Hematopoietic multipotent progenitor cell treated with erythropoietin and hydrocortisone succinate and interleukin-3 and kit ligand, for 15 days (in vitro differentiated cells): ENCODE measurements around the gene TSPOAP1.
A peak's percentile ranks its signal among the peaks of the same experiment; 100 is the strongest.

Experiments used
- DNase-seq: peaks from one replicate; pipeline ENCODE4 v3.0.0-alpha.2; 2015; ENCODE audit warnings: low spot score

The TSPOAP1 gene

DNA sequence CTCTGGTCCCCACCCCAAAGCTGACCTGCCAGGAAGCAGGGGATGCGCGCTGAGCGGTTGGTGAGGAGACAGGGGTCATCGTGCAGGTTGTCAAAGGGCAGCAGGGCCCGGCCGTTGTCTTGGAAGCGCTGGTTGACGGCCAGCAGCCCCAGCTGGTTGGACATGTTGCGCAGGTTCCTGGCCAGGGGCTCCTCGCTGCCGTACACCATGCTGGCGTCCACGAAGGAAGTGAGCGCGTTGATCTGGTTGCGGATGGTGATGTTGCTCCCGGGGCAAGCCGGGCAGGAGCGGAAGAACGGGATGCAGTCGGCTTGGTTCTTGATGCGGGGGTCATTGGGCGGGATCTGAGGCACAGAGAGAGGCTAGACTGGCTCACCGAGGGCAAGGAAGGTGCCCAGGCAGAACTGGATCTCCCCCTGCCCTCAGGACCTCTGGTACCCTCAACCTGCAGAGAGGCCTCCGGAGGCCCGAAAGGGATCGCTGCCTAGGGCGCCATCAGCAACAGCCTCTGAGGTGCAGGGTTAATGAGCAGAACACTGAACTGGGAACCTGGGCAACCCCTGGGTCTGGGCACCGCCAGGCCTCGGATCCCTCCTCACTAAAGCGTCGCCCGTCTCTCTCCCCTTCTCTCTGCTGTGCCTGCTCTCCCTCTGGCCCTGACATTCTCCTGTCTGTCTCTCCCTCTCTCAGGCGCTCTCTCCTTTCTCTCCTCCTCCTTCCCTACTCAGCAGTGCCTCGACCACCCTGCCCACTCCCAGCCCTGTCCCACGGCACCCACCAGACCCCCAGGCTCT is 50.6 kb downstream of the TSPOAP1 start:
- DNase-seq, result no peak

DNA sequence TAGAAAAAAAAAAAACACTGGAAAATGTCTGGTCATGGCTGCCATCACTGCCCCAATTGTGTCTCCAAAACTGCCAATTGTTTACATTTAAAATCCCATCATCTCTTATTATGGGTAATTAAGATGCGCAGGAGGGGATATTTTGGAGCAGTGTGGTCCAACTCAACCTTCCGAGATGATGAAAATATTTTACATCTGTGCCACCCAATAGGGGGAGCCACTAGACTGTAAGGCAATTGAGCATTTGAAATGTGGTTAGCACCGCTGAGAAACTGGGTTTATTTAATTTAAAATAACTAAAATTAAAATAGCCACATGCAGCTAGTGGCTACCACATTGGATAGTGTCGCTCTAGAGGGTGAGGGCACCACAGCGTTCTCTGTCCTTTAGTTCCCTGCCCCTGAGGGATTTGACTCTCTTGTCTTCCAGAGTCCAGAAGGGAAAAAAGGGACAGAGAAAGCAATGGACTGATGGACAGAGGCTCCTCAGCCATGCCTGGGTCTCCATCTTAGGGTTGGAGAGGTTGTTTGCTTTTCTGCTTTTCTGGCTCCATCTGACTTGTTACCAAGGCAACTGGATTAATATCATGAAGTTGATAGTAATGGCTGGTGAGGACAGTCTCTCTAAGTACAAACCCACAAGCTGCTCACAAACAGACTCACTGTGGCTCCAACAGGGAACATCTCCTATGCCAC is 51.3 kb downstream of the TSPOAP1 start:
- peak; percentile 11 for DNase-seq

DNA sequence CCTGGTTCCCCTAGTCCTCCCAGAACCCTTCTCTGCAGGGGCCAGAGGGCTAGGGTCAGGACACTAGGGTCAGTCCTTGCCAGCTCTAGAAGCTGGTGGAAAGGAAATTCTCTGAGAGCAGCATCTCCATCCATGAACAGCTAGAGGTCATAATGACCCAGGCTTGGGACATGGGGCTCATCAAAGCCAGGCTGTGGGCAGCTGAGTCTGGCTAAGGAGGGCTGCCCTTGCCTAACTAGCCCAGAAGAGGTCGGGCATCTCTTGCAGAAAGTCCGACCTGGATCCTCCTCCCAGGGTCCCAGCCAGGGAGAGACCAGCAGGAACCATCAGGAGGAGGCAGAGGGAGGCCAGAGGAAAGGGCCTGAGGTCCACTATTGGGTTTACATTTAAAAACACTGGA is 52.2 kb downstream of the TSPOAP1 start:
- no peak for DNase-seq

DNA sequence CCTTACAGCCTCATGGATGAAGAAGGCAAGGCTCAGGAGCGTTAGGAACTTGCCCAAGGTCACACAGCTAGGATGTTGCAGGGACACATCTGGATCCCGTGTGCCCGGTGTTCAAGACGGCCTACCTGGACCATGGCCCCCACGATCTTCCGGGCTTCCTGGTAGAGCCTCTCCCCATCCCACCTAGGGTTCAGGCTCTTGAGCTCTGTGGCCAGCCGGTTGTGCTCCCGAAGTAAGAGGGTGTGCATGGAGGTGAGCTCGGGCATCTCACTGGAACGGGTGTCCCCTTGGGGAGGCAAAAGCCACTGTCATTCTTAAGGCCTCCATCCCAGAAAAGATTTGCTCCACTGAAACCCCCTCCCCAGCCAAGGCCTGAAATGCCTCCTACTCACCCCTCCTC is 53.2 kb downstream of the TSPOAP1 start:
- no peak for DNase-seq

DNA sequence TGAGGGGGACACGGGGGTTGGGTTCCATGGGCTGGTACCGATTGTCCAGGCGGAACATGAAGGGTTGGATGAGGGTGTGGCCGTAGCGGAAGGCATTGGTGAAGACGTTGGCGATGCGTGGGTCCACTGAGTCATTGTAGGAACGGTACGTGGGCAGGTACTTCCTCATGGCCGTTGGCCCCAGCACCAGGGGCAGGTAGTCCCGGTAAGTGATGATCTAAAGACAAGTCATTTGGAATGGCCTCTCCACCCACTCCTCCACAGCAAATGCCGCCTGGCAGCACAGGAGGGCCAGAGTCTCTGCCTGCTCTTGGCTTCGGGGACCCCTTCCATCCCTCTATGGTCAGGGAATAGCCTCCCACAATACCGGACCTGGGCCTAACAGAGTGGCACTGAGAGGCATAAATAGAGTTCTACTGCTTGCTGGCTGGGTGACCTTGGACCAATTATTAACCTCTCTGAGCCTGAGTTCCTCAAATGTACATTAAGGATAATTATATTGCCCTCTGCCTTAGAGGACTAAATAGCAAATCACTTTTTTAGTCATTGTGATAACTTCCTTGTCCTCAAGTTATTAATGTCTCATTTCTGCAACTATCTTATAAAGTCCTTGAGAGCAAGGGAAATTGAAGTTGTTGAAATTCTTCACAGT is 55.0 kb downstream of the TSPOAP1 start:
- DNase-seq, result no peak

DNA sequence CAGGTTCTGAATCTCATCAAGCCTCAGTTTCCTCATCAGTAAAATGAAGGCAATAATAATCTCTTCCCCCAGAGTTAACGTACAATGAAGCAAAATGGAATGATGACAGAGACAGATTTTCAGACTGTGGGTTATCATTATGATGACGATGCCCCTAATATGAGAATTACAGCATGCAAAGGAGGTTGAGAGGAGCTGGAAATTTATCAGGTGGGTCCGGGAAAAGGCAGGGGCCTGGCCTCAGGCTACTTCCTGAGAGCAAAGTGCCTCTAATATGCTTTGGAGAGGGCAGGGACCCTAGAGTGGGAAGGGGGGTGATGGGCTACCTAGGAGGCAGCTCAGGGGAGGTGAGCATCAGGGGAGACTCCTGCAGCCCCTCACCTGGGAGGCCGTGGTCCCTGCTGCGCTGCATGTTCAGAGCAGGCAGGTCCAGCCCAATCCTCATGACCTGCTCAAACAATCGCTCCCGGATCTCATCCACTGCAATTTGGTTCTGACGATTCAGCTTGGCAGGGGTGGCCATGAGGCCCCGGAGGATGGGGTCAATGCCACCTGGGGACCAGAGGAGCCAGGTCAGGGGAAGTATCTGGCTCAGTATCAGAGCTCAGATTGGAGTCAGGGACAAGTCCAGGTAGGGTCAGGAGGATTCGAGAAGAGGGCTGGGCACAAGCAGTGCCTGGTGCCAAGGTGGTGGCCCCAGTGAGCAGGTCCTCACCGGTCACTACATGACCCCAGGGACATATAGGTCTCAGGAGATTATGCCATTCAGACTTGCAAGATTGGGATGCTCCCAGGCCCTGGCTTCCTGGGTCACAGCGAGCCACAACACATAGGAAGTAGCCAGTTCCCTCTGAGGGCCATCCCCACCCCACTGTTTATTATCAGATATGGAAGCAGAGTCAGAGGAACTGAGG is 56.0 kb downstream of the TSPOAP1 start:
- DNase-seq, result no peak

DNA sequence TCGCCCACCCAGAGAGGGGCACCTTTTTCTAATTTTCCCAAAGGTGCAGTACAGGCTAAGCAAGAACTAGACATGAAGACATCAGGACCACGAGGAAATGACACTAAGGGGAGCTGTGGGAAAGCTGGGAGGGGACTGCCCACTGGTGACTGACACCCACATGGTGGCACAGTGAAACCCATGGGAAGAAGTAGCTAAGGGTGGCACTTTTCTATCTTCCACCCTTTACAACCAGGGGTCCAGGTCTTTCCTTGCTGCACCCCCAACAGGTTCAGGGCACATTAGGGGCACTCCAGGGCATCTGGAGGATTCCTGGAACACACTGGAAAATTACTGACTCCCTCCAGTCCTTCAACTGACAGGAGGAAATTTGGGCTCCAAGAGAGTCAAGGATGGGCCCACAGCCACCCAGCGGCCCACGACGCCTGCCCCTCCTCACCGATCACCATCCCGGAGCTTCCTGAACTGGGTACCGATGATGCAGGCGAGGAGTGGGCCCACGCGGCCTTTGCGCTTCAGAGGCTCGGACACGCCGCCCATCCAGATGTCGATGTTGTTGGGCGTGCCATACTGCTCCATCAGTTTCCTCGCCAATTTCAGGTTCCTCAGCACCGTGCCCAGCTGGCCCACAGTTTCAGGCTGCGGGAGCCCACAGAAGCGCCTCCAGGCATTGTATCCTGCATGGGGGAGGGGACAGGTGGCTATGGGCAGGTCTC is 57.2 kb downstream of the TSPOAP1 start:
- DNase-seq, result no peak

DNA sequence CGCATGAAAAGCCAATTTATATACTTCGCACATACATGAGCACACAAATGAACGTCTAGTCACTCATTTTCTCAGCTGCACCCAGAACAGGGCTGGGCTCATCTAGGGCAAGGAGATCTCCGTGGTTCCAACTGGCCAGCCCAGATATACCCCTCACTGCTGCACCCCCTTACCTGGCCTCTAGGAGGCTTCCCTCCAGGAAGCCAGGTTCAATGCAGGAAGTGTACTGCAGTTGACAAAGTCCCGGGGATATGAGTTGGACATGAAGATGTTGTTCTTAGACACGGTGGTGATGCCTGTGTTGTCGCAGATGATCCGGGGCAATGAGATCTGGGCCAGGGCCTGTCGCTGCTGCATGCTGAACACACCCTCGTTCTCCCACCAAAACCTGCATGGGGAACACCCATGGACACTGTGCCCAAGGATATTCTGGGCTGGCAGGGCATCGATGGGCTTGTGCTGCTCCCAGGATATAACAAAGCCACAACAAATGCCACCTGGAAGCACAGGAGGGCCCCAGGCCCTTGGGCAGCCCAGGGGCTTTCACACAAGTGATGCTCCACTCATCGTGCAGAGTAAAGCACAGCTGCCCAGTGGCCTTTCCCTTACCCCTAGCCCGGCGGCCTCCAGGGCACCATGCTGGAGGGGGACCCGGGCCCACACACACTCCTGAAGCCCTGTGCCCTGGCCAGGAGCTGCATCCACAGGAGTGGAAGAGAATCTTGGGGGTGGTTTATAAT is 57.9 kb downstream of the TSPOAP1 start:
- DNase-seq, result no peak

DNA sequence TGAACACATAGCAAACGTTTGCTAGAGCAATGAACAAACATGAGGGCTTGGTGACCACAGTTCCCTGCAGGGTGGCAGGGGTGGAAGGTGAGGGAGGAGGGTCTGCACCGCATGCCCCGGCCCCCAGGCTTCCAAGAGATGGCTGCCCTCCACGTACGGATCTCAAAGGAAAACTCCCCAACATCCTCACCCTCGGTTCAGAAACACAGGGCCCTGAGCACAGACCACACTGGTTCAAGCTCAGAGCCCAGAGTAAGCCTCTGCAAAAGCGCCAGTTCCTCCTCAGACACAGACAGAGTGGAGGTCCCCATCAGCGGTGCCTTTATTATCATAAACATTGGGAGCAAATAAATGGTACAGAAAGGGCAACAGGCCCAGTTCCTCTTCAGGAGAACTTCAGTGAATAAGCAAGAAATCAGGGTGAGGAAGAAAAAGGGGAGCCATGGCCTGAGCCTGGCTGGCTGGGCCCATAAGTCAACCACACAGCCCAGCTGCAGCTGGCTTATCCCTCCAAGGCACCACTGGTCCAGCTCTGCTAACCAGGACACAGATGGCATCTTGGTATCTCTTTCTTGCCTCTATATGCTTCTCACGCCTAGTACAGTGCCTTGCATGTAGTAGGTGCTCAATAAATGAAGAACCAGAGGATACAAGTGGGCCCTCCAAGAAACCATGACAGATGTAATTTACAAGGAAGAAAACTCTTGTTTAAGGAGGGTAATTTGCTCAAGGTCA is 58.9 kb downstream of the TSPOAP1 start:
- DNase-seq, result no peak

DNA sequence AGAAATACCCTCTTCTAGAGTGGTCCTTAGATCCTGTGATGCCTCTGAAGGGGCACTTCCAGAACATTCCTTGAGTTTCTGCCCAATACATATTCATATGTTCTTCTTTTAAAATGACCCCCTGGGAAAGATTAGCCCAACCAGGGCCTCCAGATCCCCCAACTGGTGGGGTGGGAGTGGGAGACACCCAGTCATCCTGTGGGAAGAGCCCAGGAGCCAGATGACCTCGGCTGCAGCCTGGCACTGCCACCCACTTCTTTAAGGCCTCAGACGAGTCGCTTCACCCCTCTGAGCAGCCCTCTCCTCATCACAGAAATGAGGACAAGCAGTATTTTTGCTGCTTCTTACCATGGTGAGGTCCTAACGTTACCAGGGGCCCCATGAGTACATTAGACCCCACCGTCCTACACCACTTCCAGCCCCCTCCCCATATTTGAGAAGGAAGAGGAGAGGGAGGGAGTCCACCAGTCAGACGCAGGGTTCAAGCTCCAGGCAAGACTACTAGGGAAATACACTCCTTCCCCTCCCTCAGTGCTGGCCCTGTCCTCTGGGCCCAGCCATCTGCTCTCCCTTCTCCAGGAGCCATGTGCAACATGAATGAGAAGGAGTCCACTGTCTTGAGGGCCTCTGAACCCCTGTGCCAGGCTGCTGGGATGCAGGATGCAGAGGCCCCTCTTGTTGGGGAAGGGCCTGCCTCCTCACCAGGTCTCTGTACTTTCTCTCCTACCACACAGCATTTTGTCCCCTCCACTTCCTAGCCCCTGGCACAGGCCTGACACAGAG is 59.6 kb downstream of the TSPOAP1 start:
- no peak for DNase-seq

DNA sequence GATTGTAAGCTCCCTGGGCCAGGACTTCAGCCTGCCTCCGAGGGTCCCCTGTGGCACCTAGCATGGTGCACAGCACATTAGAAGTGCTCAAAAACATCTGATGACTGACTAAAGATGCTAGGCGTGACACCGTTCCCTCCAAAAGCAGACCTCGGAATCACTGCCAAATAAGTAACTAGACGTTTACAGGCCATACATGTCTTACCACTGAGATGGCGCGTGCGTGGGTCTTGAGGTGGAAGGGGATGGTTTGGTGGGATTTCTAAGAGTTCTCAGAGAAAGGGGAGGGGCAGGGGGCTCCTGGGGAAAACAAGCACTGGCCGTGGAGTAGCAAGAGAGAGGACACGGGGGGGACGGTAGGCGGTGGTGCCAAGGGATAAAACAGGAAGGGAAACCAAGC is 60.3 kb downstream of the TSPOAP1 start:
- DNase-seq, result no peak

DNA sequence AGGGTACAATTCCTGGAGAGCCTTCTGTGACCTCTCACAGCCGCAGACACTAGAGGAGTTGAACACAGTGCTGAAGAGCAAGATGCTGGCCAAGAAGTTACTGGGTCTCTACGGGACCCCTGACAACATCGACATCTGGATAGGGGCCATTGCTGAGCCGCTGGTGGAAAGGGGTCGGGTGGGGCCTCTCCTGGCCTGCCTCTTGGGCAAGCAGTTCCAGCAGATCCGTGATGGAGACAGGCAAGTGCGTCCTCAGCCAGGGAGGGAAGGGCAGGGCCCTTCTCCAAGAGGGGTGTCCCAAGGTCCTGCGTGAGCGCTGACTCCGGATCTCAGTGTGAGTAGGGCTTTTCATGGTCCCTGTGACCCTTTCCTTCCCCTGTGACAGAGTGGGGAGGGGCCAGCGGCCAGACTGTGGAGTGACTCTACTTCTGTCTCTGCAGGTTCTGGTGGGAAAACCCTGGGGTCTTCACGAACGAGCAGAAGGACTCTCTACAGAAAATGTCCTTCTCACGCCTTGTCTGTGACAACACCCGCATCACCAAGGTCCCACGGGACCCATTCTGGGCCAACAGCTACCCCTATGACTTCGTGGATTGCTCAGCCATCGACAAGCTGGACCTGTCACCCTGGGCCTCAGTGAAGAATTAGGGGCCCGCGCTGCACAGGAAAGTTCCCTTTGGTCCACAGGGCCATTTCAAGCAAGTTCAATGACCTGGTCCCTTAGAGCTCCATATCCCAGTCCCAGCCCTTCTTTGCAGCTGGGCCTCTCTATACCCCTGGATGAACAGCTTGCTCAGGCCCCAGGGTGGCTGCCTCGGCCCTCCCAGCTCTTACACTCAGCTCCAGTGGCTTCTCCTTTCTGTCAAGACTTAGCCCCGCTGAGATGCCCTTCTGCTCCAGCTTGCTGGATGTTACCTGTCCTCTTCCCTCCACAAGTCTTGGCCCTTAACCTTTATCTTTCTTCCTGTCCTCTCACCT is 61.0 kb downstream of the TSPOAP1 start:
- no peak for DNase-seq

DNA sequence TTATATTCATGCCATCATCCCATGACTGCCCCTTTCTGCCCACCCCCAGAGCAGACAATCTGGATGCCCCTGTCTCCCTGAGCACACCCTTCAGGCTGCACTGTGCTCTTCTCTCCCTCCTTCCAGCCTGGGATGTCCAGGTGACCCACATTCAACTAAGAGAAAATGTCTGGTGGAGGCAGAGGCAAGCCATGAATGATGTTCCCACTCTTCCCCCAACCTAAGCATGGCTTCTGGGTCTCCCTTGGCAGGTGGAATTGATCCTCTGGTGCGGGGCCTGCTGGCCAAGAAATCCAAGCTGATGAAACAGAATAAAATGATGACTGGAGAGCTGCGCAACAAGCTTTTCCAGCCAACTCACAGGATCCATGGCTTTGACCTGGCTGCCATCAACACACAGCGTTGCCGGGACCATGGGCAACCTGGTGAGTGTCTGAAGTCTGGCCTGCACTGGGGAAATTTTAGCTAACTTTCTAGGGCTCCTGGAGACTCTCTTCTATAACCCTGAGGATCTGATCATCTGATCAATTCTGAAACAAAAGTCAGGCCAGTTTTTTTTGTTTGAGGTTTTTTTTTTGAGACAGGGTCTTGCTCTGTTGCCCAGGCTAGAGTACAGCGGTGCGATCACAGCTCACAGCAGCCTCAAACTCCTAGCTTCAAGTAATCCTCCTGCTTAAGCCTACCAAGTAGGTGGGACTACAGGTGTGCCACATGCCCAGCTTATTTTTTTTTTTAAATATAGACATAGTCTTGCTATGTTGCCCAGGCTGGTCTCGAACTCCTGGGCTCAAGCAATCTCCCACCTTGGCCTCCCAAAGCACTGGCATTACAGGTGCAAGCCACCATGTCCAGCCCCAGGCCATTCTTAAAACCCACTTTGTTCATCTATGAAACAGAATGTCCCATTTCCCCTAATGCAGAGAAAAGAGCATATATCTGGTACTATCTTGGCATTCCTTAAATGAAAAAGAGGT is 62.4 kb downstream of the TSPOAP1 start:
- DNase-seq, result no peak

DNA sequence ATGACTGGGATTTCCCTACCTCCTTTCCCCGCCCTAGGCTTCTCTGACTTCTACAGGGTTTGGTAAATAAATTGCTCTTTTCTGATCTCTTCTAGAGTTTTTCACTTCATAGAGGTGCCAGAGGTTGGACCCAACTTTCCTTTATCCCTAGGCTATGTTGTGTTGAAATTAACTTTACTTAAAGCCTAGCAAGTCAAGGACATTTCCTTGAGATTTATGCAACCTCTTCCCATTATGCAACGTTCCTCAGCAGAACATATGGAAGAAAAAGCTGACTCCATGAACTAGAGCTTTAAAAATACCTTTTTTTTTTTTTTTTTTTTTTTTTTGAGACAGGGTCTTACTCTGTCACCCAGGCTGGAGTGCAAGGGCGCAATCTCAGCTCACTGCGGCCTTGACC is 63.3 kb downstream of the TSPOAP1 start:
- no peak for DNase-seq

DNA sequence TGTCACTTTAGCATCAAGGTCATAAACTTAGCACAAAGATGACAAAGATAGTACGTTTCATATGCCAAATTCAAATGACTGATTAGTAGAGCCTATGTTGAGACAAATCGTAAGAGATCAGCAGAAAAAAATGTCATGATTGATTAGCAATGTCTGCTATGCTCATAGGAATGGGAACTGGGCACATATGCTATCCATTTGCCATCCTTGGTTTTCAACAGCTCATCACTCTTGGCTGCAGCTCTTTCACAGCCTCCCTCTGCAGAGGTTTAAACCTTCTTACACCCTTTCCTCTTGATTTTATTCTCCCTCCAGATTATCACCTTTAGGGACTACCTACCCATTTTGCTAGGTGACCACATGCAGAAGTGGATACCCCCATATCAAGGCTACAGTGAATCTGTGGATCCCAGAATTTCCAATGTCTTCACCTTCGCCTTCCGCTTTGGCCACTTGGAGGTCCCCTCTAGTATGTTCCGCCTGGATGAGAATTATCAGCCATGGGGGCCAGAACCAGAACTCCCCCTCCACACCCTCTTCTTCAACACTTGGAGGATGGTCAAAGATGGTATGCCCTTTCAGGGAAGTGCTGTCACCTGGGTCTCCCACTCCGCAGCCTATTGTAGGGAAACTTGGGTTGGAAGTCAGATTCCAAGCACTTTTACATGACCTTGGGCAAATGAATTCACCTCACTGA is 64.0 kb downstream of the TSPOAP1 start:
- no peak for DNase-seq

DNA sequence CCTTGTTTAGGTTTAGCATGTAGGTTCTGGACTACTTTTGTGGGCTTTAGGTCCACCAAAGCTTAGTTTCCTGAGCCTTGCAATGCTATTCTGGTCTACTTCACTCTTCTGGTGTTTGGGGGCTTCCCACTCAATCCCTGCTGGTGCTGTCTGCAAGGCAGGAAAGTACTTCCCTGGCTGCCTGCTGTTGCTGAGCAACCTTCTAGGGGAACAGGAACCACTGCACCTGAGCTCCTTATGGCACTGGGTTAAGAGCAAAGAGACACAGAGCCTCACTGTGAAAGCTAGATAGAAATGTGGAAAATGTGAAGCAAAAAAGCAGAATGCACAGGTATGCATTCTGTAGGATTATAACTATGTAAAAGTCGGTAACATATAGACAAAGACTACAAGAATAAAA is 64.8 kb downstream of the TSPOAP1 start:
- no peak for DNase-seq
